ENCODE measurements around the gene FKRP.

FKRP gene

DNA sequence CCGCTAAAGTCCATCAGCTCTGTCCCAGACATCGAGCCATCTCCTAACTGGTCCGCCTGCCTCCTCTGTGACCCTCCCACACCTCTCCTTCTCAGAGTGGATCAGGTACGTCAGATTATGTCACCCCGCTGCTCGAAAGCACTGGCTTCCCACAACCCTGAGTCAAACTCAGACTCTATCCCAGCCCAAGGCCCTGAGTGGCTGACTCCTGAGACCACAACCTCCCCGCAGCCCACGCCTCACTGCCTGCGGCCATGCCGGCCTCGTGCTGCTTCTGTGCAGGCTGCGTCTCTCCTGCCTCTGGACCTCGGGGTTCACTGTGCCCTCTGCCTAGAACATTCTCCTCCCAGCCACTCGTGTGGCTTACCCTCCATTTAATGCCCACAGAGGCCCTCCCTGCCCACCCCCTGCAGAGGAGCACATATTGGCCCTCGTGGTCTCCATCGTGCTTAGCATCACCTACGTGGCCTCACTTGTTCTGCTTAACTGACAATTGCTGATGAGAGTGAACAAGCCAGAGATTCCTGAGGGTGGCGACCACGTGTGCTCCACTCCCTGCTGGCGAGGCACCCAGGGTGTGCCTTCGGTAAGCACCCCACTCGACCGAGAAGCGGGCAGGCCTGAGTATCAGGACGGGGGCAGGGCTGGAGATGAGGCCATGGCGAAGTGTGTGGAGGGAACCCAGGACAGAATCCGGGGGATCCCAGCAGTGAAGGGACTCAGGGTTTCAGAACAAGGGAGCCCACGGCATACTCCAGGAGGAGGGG lies 13.5 kb upstream of the FKRP start:
- no peak for DNase-seq (ENCODE audit: low spot score)

DNA sequence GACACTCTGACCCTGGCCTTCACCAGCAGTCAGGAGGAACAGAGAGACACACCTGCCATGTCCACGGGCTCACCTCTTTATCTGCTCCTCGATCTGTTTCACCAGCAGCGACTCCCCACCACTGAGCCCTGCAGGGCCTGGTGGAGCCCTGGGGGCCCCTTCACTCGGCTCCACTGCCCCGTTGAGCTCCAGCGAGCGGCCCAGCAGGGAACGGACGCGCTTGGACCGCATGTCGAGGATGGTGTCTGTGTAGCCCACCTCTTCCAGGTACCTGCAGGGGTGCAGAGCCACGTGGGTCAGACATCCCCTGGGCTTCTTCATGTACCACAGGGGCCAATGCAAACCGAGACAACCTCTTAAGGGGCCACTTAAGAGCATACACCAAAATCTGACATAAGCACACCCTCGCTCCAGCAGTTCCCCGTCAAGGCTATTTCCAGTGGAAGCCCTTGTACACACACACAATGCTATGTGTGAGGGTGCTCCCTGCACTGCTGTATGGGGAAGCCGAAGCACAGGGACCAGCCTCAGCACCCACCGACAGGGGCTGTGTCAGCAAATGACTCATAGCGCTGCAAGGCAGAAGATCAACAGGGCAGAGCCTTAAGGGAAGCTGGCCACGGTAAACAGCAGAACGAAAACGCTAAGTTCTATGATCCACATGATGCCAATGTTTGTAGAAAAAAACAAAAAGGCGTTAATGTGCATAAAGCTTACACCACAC lies 12.7 kb upstream of the FKRP start:
- DNase-seq (ENCODE audit: low spot score), result no peak

DNA sequence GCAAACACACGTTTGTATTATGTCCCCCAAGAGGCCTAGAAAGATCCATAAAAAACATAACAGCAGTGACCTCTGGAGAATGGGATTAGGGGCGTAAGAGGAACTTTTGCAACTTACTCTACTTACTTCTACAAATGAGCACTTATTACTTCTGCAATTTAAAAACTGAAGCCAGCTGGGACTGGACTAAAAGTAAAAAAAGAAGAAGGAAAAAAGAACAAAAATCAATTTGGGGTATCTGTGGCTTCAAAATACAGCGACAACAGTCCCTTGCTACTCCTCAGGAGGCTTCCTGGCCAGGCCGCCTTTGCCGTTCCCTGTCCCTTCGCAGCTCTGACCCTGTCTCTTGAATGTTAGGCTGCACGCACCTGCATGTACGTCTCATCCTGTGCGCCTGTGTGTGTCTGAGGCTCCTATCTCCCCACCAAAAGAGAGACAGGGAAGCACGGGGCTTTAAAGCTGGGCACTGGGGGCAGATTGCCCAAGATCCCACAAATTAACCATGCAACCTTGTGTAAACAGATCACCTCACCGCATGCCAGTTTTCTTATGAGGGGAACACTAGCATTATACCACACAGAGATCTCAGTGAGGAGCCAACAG lies 12.1 kb upstream of the FKRP start:
- no peak for DNase-seq (ENCODE audit: low spot score)

DNA sequence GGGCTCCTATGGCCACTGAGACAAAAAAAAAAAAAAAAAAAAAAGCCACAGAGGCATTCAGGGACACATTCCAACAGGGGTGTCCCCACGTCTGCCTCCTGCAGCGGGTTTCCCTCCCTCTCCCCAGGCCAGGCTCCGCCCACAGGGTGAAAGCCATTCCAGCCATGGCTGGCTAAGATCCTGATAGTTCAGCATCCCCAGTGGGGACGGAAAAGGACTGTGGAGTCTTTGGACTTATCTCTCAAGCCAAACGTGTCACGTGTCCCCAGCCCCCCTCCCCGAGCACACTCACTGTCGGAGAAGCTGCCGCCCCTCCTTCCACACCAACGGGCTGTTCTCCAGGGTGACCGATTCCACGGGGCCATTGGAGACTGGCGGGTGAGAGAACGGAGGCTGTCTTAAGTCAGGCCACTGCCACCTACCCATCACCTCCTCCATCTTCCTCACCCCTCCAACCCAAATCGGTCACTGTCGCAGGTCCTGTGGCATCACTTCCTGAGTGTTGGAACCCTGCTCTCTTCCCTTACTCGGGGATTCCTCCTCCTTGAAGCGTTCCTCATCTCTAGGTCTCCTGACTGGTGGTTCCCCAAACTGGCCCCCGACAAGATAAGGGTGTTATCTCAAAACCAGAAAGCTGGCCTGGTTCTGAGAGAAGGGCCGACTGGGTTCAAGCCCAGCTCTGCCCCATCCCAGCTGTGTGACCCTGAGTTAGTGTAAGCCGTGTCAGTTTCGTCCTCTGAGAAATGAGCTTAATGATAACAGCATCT lies 9.1 kb upstream of the FKRP start:
- no peak for DNase-seq (ENCODE audit: low spot score)

DNA sequence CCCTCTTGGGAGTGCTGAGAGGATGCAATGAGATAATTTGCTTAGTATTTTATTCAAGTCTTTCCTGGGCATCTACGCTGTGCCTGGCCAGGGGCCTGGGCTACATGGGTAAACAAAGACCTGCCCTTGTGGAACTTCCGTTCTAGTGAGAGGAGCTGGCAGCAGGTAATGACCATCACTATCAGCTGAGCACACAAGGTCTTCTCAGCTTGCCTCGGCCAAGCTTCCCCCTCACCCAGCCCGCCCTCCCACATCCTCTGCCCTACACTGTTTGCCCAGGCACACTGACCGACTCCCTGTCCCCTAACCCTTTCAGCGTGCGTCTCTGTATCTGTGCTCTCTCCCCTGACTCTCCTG lies 8.6 kb upstream of the FKRP start:
- no peak for DNase-seq (ENCODE audit: low spot score)

DNA sequence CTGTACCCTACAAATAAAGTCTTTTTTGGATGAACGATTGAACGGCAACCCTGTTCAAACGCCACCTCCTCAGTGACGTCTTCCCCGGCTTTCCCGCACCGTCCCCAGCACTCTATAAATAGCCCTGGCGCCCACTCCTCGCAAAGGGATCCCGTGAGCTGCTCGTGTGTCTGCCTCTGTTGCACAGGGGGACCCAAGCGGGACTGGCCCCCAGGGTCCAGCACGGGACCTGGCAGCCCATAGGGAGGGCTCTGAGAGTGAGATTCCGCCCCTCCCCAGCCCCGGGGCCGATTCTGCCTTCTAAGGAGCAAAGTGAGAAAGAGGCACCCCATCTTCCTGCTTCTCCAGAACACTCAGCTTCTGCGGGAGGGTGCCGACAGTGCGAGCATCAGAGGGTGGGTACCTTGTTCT lies 8.1 kb upstream of the FKRP start:
- DNase-seq (ENCODE audit: low spot score), result no peak

DNA sequence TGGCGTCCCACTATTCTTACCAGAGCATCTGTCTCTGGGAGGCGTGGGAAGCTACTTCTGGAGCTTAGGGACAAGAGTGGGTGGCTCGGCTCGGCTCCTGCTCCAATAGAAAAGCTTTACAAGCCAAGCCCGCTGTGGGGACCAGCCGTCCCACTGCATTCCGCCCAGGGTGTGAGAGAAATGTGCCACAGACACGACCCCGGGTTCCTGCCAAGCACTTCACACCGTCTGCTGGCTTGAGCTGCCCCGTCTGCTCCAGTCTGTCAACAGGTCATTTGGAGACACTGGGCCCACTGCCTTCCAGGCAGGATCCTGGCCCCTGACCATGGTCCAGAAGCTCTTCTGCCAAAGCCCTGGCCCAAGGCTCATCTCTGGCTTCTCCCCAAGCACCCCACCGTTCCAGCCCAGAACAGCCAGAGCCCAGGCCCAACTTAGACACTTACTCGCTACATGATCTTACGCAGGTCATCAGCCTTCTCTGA lies 6.5 kb upstream of the FKRP start:
- DNase-seq (ENCODE audit: low spot score), result no peak

DNA sequence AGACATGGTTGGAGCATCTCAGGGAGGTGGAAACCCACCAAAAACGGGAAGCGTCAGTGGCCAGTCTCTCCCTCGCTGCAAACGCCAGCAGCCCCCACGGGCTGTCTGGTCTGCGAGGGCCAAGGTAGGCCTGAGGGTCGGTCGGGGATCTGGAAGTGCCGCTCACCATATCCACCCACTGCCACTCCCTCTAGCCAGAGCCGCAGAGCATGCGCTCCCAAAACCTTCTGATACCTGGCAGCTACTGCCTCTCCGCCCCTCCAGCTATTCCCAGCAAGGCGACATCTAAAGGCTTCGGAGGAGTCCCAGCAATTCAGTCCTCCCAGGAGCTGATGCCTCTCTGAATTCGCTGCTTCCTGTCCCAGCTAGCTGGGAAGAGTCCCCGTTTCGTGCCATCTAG lies 4.4 kb upstream of the FKRP start:
- no peak for DNase-seq (ENCODE audit: low spot score)

DNA sequence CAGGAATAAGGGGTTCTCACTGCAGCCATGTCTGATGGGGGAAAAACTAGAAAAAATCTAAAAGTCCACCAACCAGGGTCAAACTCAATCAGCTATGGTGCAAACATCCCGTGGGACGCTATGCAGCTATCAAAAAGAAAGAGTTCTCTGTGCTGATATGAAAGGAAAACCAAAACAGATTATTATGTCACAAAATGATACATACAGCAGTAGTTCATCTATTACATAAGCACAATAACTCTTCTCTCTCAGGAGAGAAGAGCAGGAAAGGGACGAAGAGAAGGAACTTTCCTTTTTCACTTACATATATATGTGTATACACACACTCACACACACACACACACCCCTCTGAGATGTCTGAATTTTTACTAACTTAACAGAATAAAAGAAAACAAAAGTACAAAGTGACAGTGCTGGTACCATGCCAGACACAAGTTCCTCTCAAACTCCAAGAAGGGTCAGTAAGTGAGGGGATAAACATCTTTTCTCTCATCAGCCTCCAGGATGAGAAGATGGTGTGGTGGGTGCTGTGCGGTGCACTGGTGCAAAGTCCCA lies 2.9 kb upstream of the FKRP start:
- DNase-seq (ENCODE audit: low spot score), result no peak

DNA sequence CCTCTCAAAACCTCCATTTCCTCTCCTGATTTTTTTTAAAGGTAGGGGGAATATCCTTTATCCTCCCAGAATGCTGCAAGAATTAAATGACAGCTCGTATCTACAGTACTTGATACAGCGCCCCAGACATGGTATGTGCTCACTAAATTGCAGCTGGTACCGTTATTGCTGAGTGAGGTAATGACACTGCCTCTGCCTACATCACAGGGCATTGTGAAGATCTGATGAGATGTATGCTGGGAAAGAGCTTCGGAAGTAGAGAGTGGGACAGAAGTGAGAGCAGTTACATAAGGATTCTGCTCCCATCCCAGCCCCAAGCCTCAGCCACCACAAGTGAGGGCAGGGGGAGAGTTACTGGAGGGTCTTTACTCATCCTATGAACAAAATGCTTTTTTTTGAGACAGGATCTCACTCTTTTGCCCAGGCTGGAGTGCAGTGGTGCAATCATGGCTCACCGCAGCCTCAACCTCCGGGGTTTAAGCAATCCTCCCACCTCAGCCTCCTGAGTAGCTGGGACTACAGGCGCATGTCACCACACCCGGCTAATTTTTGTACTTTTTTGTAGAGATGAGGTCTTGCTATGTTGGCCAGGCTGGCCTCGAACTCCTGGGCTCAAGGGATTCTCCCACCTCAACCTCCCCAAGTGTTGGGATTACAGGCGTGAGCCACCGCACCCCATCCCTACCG lies 1.7 kb upstream of the FKRP start:
- no peak for DNase-seq (ENCODE audit: low spot score)

DNA sequence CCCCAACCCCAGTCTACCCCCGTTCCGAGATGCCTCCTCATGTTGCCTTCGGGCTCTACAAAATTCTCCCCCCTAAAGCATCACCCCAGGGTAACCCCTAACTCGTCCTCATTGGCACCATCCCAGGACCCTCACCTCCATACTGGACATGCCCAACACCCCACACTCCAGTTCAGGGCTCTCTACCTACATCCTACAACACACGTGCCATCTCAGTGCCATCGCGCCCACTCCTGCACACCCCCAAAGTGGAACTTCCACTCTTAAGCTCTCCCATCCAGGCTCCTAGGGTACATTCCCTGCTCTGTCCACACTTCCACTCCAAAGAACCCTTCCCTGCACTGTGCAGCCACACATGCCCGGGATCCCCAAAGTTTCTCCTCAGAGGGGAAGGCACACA lies 827 bp upstream of the FKRP start:
- DNase-seq (ENCODE audit: low spot score), result no peak

DNA sequence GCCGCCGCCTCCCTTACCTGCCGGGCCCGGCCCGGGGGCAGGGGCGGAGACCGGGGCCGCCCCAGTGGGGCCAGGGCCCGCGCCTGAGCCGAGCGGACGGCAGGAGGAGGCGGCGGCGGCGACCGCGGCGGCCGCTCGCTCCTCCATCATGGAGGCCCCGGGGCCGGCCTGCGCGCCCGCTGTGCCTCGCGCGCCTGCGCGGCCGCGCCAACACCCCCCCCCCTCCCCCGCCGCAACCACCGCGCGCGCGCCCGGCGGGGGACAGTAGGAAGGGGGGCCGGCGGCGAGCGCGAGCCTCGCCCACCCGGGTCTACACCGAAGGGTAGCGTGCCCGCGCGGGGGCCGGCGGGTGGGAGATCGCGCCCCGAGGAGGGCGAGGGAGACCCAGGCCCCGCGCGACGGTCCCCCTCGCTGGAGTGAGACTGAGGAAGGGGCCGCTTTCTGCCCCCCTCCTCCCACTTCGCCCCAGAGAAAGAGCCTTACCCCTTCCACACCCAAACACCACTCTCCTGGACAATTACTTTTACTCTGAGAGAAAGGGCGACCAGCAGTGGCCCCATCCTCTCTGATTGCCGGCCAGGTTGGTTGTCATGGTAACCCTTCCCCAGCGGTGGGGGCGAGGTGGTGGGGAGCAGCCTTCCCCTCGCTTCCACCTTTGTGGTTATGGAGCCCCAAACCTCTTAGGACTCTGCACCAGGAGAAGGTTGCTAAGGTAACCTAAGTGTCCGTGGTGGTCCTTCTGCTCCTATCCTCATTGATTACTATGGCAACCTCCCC lies 612 bp downstream of the FKRP start, which contains the start of gene STRN4:
TSS of gene STRN4 (minus strand) at position 170 of the 777 bp plus-strand sequence. CDS start at position 150, 20 bp downstream.
- peak; percentile 64 for DNase-seq (ENCODE audit: low spot score)

DNA sequence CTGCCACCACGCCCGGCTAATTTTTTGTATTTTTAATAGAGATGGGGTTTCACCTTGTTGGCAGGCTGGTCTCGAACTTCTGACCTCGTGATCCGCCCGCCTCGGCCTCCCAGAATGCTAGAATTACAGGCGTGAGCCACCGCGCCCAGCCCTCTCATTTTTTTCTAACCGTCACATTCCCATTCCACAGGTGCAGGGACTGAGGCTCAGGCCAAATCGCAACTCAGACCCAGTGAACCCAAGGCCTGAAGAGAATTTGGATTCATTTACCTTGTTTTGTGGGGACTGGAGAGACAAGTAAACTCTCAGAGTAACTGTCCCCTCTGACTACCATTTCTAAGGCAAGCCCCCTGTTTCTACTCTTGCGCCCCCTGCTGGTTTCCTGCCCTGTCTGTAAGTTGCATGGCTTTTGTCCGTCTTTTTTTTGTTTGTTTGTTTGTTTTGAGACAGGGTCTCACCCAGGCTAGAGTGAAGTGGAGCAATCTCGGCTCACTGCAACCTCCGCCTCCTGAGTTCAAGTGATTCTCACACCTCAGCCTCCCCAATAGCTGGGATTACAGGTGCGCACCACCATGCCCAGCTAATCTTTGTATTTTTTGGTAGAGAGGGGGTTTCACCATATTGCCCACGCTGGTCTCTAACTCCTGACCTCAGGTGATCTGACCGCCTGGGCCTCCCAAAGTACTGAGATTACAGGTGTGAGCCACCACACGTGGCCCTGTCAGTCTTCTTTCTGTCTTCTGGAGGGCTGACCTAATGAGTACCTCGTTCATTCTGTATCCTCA lies 2.7 kb downstream of the FKRP start:
- peak; percentile 84 for DNase-seq (ENCODE audit: low spot score)

DNA sequence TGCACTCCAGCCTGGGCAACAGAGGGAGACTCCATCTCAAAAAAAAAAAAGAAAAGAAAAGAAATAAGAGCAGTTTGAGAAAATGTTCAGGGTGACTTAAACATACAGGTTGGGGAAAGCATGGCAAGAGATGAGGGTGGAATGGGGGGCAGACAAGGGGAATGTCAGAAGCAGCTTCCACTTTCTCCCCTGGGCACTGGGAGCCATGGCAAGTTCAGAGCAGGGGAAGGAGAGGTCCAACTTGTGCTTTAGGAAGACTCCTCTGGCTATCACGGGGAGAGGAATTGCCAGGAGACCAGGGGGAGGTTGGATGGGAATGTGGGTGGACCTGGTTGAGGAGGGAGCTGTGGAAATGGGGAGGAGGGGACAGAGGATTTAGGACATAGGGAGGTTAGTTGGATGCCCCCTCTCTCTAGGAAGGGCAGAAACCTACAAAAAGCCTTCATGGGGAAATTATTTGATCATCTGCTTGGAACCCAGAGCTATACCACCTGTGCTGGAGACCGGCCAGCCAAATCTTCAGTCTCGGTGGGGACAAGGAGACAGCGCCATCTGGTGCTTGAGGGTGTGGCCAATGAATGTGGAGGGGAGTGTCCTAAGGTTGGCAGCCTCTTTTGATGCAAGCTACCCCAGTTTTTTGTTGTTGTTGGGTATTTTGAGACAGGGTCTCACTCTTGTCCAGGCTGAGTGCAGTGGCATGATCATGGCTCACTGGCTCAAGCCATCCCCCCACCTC lies 7.7 kb downstream of the FKRP start:
- DNase-seq (ENCODE audit: low spot score), result peak; percentile 93

DNA sequence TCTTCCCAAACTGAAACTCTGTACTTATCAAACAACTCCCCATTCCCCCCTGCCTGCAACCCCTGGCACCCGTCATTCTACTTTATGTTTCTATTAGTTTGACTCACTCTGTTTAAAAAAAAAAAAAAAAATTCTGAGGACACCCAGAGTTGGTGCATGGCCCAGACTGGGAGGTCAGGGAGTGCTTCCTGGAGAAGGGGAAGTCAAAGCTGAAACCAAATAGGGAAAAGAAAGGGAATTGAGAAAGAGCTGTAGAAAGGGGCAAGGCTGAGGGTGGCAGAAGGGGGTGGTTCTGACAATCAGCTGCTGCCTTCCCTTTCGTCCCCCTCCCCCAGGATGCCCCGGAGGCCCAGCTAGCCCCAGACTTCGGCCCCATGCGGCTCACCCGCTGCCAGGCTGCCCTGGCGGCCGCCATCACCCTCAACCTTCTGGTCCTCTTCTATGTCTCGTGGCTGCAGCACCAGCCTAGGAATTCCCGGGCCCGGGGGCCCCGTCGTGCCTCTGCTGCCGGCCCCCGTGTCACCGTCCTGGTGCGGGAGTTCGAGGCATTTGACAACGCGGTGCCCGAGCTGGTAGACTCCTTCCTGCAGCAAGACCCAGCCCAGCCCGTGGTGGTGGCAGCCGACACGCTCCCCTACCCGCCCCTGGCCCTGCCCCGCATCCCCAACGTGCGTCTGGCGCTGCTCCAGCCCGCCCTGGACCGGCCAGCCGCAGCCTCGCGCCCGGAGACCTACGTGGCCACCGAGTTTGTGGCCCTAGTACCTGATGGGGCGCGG lies 9.4 kb downstream of the FKRP start:
- no peak for DNase-seq (ENCODE audit: low spot score)

DNA sequence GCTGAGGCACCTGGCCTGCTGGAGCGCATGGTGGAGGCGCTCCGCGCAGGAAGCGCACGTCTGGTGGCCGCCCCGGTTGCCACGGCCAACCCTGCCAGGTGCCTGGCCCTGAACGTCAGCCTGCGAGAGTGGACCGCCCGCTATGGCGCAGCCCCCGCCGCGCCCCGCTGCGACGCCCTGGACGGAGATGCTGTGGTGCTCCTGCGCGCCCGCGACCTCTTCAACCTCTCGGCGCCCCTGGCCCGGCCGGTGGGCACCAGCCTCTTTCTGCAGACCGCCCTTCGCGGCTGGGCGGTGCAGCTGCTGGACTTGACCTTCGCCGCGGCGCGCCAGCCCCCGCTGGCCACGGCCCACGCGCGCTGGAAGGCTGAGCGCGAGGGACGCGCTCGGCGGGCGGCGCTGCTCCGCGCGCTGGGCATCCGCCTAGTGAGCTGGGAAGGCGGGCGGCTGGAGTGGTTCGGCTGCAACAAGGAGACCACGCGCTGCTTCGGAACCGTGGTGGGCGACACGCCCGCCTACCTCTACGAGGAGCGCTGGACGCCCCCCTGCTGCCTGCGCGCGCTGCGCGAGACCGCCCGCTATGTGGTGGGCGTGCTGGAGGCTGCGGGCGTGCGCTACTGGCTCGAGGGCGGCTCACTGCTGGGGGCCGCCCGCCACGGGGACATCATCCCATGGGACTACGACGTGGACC lies 10.1 kb downstream of the FKRP start:
- no peak for DNase-seq (ENCODE audit: low spot score)

DNA sequence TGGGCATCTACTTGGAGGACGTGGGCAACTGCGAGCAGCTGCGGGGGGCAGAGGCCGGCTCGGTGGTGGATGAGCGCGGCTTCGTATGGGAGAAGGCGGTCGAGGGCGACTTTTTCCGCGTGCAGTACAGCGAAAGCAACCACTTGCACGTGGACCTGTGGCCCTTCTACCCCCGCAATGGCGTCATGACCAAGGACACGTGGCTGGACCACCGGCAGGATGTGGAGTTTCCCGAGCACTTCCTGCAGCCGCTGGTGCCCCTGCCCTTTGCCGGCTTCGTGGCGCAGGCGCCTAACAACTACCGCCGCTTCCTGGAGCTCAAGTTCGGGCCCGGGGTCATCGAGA lies 10.7 kb downstream of the FKRP start:
- DNase-seq (ENCODE audit: low spot score), result no peak

DNA sequence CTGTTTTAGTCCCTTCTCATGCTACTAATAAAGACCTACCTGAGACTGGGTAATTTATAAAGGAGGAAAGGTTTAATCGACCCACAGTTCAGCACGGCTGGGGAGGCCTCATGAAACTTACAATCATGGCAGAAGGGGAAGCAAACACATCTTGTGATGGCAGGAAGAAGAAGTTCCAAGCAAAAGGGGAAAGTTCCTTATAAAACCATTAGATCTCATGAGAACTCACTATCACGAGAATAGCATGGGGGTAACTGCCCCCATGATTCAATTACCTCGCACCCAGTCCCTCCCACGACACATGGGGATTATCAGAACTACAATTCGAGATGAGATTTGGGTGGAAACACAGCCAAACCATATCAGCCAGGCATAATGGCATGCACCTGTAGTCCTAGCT lies 13.3 kb downstream of the FKRP start:
- no peak for DNase-seq (ENCODE audit: low spot score)

Measured in NAMALWA (cell line).